Smooth muscle cell (in vitro differentiated cells): Measurements from ENCODE around the gene ZNF155. TPM values are rescaled to one million over a fixed set of nuclear protein-coding genes. Genes with fewer than 3 reads are reported as not detected.

ENCODE experiments used
- DNase-seq: peaks from one replicate; lab custom pipeline; 2025; ENCODE audit not compliant: unreplicated experiment; lab: John Stamatoyannopoulos, UW
- H2AFZ ChIP-seq: fragments of 200-600 bp; sonication (generic); 2 replicates; pipeline ENCODE4 v1.6.0; 2016; ENCODE audit warnings: antibody characterized with exemption, low read depth, mild to moderate bottlenecking
- H3F3A ChIP-seq: fragments of 200-600 bp; sonication (generic); 2 replicates; pipeline ENCODE4 v1.6.0; 2017; ENCODE audit warnings: antibody characterized with exemption, low read depth
- H3K27ac ChIP-seq: fragments of 200-600 bp; sonication (generic); 2 replicates; pipeline ENCODE4 v1.5.1; 2016; ENCODE audit warnings: low read depth, mild to moderate bottlenecking
- H3K27me3 ChIP-seq: fragments of 200-600 bp; sonication (generic); 2 replicates; pipeline ENCODE4 v1.6.1; 2016; ENCODE audit warnings: low read depth, mild to moderate bottlenecking
- H3K36me3 ChIP-seq: fragments of 200-600 bp; sonication (generic); 2 replicates; pipeline ENCODE4 v1.5.1; 2016; ENCODE audit warnings: low read depth
- H3K4me1 ChIP-seq: fragments of 200-600 bp; sonication (generic); 2 replicates; pipeline ENCODE4 v1.5.1; 2016; ENCODE audit warnings: low read depth
- H3K4me2 ChIP-seq: fragments of 200-600 bp; sonication (generic); 2 replicates; pipeline ENCODE4 v1.6.0; 2016; ENCODE audit warnings: mild to moderate bottlenecking
- H3K4me3 ChIP-seq: fragments of 200-600 bp; sonication (generic); 2 replicates; pipeline ENCODE4 v1.5.1; 2016; ENCODE audit warnings: mild to moderate bottlenecking
- H3K79me2 ChIP-seq: fragments of 200-600 bp; sonication (generic); 2 replicates; pipeline ENCODE4 v1.6.0; 2016; ENCODE audit warnings: low read depth, mild to moderate bottlenecking
- H3K9ac ChIP-seq: fragments of 200-600 bp; sonication (generic); 2 replicates; pipeline ENCODE4 v1.6.0; 2016; ENCODE audit warnings: low read depth
- H3K9me3 ChIP-seq: fragments of 200-600 bp; sonication (generic); replicated peaks from 2 replicates; pipeline ENCODE4 v1.5.1; 2016; ENCODE audit warnings: low read depth
- H4K20me1 ChIP-seq: fragments of 200-600 bp; sonication (generic); 2 replicates; pipeline ENCODE4 v1.6.0; 2016; ENCODE audit warnings: low read depth
- WGBS: methylation state at CpG from one replicate; pipeline ENCODE4 v1.1.7; 2016; ENCODE audit warnings: low lambda C conversion rate; 5-methylcytosine and 5-hydroxymethylcytosine counted together
- polyA plus RNA-seq: library from polyadenylated mRNA; unstranded; fragments of >200 nt; fragmentation: Nextera tagmentation; extraction: Ambion mirVana; gene quantifications from 2 replicates; pipeline ENCODE4 v1.2.1, GENCODE V29; 2016
- small RNA-seq: library from RNA; depleted of rRNA; stranded (forward); fragments of <200 nt; gene quantifications from one replicate; pipeline ENCODE3, GENCODE V24; 2014
- total RNA-seq: library from RNA; depleted of rRNA; stranded (reverse); fragments of >200 nt; gene quantifications from 2 replicates; pipeline ENCODE4 v1.2.3, GENCODE V29; 2014
- TF ChIP-seq, protein P1 (sequence below): fragments of 200-600 bp; sonication (generic); IDR thresholded peaks from 2 replicates; pipeline ENCODE4 v1.5.1; 2017; ENCODE audit warnings: borderline replicate concordance, mild to moderate bottlenecking, antibody characterized with exemption; ENCODE audit not compliant: insufficient read depth, poor library complexity, severe bottlenecking

ZNF155 gene
- total and polyA plus RNA-seq, 2 experiments from 2014 or later = 1.2 to 4.1 TPM

DNA sequence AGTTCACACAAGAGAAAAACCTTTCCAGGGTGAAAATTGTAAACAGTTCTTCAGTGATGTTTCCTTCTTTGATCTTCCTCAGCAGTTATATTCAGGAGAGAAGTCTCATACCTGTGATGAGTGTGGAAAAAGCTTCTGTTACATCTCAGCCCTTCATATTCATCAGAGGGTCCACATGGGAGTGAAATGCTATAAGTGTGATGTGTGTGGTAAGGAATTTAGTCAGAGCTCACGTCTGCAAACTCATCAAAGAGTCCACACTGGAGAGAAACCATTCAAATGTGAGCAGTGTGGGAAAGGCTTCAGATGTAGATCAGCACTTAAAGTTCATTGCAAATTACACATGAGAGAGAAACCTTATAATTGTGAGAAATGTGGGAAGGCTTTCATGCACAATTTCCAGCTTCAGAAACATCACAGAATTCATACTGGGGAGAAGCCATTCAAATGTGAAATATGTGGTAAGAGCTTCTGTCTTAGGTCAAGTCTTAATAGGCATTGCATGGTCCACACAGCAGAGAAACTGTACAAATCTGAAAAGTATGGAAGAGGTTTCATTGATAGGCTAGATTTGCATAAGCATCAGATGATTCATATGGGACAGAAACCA is 48.1 kb downstream of the ZNF155 start:
- H3K4me2 ChIP-seq = no peak overlapping the region
- H3K9me3 ChIP-seq = peaks cover 54% of the 10 kb centered on the region
- H4K20me1 ChIP-seq = no peaks in the 10 kb centered on the region
- no peak overlapping the region for H3K4me3 ChIP-seq
- no peaks in the 10 kb centered on the region for H3K79me2 ChIP-seq
- no peak overlapping the region for H2AFZ ChIP-seq
- H3K27me3 ChIP-seq = no peaks in the 10 kb centered on the region
- no peaks in the 10 kb centered on the region for H3K4me1 ChIP-seq
- no peak for DNase-seq
- no peaks in the 10 kb centered on the region for H3F3A ChIP-seq
- no peak overlapping the region for H3K9ac ChIP-seq
- WGBS = 100% methylated on average over 1 of the region's 1 CpG
- H3K27ac ChIP-seq = no peak overlapping the region
- peaks cover 48% of the 10 kb centered on the region for H3K36me3 ChIP-seq
- TF ChIP-seq, protein P1, sequence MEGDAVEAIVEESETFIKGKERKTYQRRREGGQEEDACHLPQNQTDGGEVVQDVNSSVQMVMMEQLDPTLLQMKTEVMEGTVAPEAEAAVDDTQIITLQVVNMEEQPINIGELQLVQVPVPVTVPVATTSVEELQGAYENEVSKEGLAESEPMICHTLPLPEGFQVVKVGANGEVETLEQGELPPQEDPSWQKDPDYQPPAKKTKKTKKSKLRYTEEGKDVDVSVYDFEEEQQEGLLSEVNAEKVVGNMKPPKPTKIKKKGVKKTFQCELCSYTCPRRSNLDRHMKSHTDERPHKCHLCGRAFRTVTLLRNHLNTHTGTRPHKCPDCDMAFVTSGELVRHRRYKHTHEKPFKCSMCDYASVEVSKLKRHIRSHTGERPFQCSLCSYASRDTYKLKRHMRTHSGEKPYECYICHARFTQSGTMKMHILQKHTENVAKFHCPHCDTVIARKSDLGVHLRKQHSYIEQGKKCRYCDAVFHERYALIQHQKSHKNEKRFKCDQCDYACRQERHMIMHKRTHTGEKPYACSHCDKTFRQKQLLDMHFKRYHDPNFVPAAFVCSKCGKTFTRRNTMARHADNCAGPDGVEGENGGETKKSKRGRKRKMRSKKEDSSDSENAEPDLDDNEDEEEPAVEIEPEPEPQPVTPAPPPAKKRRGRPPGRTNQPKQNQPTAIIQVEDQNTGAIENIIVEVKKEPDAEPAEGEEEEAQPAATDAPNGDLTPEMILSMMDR = no peak

DNA sequence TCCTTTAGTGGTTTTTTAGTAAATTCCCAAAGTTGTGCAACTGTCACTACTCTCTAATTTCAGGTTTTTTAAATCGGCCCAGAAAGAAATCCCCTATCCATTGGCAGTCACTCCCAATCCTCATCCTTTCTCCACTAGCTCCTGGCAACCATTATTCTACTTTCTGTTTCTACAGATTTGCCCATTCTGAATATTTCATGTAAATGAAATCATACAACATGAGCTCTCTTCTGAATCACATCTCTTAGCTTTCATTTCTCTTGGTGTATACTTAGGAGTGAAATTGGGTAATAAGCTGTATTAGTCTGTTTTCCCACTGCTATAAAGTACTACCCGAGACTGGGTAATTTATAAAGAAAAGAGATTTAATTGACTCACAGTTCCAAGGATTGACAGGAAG is 58.2 kb downstream of the ZNF155 start:
- Histone ChIP-seq H3K4me1 (no peaks in the 10 kb centered on the region), H2AFZ (no peak overlapping the region), H3F3A (no peaks in the 10 kb centered on the region), H3K79me2 (no peaks in the 10 kb centered on the region), H3K36me3 (no peaks in the 10 kb centered on the region), H3K9me3 (peaks cover 7% of the 10 kb centered on the region), H3K9ac (no peak overlapping the region), H4K20me1 (no peaks in the 10 kb centered on the region), H3K4me3 (no peak overlapping the region), H3K27ac (no peak overlapping the region), H3K27me3 (no peaks in the 10 kb centered on the region), H3K4me2 (no peak overlapping the region)
- DNase-seq = no peak
- WGBS = 72% methylated on average over 2 of the region's 2 CpGs
- TF ChIP-seq, protein P1 = no peak

Small RNA genes lying within 50 kb of the gene (small RNA-seq; reads per million reads assigned to genes)
- not detected for gene AC006213.5

Other genes with a start within 250 kb of the ZNF155 start
- gene SMG9, start 229.2 kb upstream of the ZNF155 start, total RNA-seq = 12.8 and 13.2 TPM in 2 replicates
- 39.2 and 46.6 TPM in 2 replicates for gene SMG9, start 229.2 kb upstream of the ZNF155 start, polyA plus RNA-seq
- 4.0 and 5.4 TPM in 2 replicates for gene KCNN4, start 203.2 kb upstream of the ZNF155 start, total RNA-seq
- gene KCNN4, start 203.2 kb upstream of the ZNF155 start, polyA plus RNA-seq = 1.7 and 14.9 TPM in 2 replicates
- 3.1 and 6.9 TPM in 2 replicates for gene LYPD5, start 181.7 kb upstream of the ZNF155 start, total RNA-seq
- gene LYPD5, start 181.7 kb upstream of the ZNF155 start, polyA plus RNA-seq = 1.2 and 2.7 TPM in 2 replicates
- 4.1 and 8.0 TPM in 2 replicates for gene ZNF283, start 156.9 kb upstream of the ZNF155 start, total RNA-seq
- 1.5 and 2.4 TPM in 2 replicates for gene ZNF283, start 156.9 kb upstream of the ZNF155 start, polyA plus RNA-seq
- gene ZNF404, start 100.2 kb upstream of the ZNF155 start, total RNA-seq = 11.3 and 12.5 TPM in 2 replicates
- gene ZNF404, start 100.2 kb upstream of the ZNF155 start, polyA plus RNA-seq = 8.6 and 10.2 TPM in 2 replicates
- 6.1 and 14.8 TPM in 2 replicates for gene ZNF45, start 48.9 kb upstream of the ZNF155 start, total RNA-seq
- gene ZNF45, start 48.9 kb upstream of the ZNF155 start, polyA plus RNA-seq = 5.7 and 6.7 TPM in 2 replicates
- 4.9 and 6.6 TPM in 2 replicates for gene ZNF221, start 33.0 kb upstream of the ZNF155 start, total RNA-seq
- 1.3 and 1.9 TPM in 2 replicates for gene ZNF221, start 33.0 kb upstream of the ZNF155 start, polyA plus RNA-seq
- gene ZNF230, start 18.8 kb downstream of the ZNF155 start, total RNA-seq = 10.0 and 17.3 TPM in 2 replicates
- 1.2 and 4.4 TPM in 2 replicates for gene ZNF230, start 18.8 kb downstream of the ZNF155 start, polyA plus RNA-seq
- gene ZNF222, start 41.2 kb downstream of the ZNF155 start, total RNA-seq = 5.3 and 13.5 TPM in 2 replicates
- gene ZNF222, start 41.2 kb downstream of the ZNF155 start, polyA plus RNA-seq = 5.2 and 5.9 TPM in 2 replicates
- 5.5 and 10.2 TPM in 2 replicates for gene ZNF223, start 67.8 kb downstream of the ZNF155 start, total RNA-seq
- 5.1 and 6.6 TPM in 2 replicates for gene ZNF223, start 67.8 kb downstream of the ZNF155 start, polyA plus RNA-seq
- gene ZNF284, start 88.0 kb downstream of the ZNF155 start, total RNA-seq = 2.4 and 3.2 TPM in 2 replicates
- gene ZNF284, start 88.0 kb downstream of the ZNF155 start, polyA plus RNA-seq = 0.91 and 1.3 TPM in 2 replicates
- gene ZNF224, start 110.2 kb downstream of the ZNF155 start, total RNA-seq = 22.4 and 27.1 TPM in 2 replicates
- gene ZNF224, start 110.2 kb downstream of the ZNF155 start, polyA plus RNA-seq = 7.3 and 19.1 TPM in 2 replicates
- 3.3 and 6.8 TPM in 2 replicates for gene ZNF225, start 129.2 kb downstream of the ZNF155 start, total RNA-seq
- gene ZNF225, start 129.2 kb downstream of the ZNF155 start, polyA plus RNA-seq = 2.5 and 3.1 TPM in 2 replicates
- gene ZNF234, start 157.4 kb downstream of the ZNF155 start, total RNA-seq = 4.6 and 4.8 TPM in 2 replicates
- gene ZNF234, start 157.4 kb downstream of the ZNF155 start, polyA plus RNA-seq = 3.2 and 3.8 TPM in 2 replicates
- 38.2 and 42.3 TPM in 2 replicates for gene ZNF226, start 180.9 kb downstream of the ZNF155 start, total RNA-seq
- gene ZNF226, start 180.9 kb downstream of the ZNF155 start, polyA plus RNA-seq = 36.0 and 39.4 TPM in 2 replicates
- gene ZNF227, start 228.3 kb downstream of the ZNF155 start, total RNA-seq = 11.7 and 14.5 TPM in 2 replicates
- gene ZNF227, start 228.3 kb downstream of the ZNF155 start, polyA plus RNA-seq = 5.9 and 7.1 TPM in 2 replicates